ENCODE measurements around the gene KLF13. TPM values are rescaled to one million over a fixed set of nuclear protein-coding genes. Genes with fewer than 3 reads are reported as not detected.

Gene KLF13
- total RNA-seq, 1 experiment from 2014 or later, result 60.1 TPM

DNA sequence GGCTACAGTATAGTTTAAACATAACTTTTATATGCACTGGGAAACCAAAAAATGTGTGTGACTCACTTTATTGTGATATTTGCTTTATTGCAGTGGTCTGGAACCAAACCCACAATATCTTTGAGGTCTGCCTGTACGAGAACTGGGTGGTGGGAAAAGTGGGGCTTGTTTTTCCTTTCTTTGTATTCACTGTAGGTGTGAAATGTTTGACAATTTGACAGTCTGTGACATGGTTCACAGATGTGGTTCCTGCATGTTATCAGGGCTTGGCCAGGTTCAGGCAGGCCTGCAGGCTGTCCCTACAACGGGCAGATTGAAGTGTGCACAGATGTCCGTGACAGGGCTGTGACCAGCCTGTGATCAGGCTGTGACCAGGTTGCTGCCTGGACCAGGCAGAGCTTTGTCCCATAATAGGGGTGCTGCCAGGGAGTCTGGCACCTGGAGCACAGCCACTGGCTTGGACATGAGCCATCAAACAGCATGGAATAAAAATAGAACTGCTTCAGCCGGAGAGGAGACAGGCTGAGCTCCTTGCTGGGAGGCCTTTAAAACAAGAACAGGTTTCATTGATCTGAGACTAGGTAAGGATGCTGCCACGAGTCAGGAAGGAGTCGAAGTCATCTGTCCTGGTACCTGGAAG lies 61.0 kb downstream of the KLF13 start:
- Histone ChIP-seq H3K9me2 (ENCODE audit: insufficient read depth) (no peaks in the 10 kb centered on the region), H3K9ac (ENCODE audit: low read length) (no peak overlapping the region), H4K20me1 (ENCODE audit: insufficient read depth) (no peaks in the 10 kb centered on the region), H3K4me3 (replicated peaks in 1 of 2; ENCODE audit: low read depth in 1 of 2, low read length in 2 of 2) (no peak overlapping the region), H3K36me3 (ENCODE audit: control insufficient read depth in 1 of 2, insufficient read depth in 2 of 2, low read length in 2 of 2) (no peaks in the 10 kb centered on the region), H3K4me1 (ENCODE audit: control insufficient read depth in 1 of 2, insufficient read depth in 2 of 2, low read length in 2 of 2) (peaks cover 9 to 16% of the 10 kb centered on the region in 2 experiments), H3K27me3 (ENCODE audit: insufficient read depth, low read length) (no peaks in the 10 kb centered on the region), H3K79me2 (ENCODE audit: insufficient read depth, low read length) (no peaks in the 10 kb centered on the region), H3K9me3 (ENCODE audit: control insufficient read depth in 1 of 2, insufficient read depth in 1 of 2, low read depth in 1 of 2, low read length in 2 of 2) (no peaks in the 10 kb centered on the region), H3K27ac (ENCODE audit: low read depth, low read length) (no peak overlapping the region), H2AFZ (ENCODE audit: low read depth, low read length, poor library complexity, severe bottlenecking) (no peak overlapping the region), H3K4me2 (ENCODE audit: low read length) (peak overlapping the region; percentile 1; the same call in 1 of the 2 replicates)
- no peak for DNase-seq (ENCODE audit: low read depth, low spot score)
- RAD21 ChIA-PET (ENCODE audit: low non-redundant PET in 1 of 2, low total read pairs in 2 of 2, uncharacterized antibody in 2 of 2, unreplicated experiment in 2 of 2), result no interaction called here
- CTCF ChIA-PET, result no interaction called here
- ATAC-seq, result no peak
- intact Hi-C loops (cut with micrococcal nuclease), result no loop called here
- TF ChIP-seq, protein P1, sequence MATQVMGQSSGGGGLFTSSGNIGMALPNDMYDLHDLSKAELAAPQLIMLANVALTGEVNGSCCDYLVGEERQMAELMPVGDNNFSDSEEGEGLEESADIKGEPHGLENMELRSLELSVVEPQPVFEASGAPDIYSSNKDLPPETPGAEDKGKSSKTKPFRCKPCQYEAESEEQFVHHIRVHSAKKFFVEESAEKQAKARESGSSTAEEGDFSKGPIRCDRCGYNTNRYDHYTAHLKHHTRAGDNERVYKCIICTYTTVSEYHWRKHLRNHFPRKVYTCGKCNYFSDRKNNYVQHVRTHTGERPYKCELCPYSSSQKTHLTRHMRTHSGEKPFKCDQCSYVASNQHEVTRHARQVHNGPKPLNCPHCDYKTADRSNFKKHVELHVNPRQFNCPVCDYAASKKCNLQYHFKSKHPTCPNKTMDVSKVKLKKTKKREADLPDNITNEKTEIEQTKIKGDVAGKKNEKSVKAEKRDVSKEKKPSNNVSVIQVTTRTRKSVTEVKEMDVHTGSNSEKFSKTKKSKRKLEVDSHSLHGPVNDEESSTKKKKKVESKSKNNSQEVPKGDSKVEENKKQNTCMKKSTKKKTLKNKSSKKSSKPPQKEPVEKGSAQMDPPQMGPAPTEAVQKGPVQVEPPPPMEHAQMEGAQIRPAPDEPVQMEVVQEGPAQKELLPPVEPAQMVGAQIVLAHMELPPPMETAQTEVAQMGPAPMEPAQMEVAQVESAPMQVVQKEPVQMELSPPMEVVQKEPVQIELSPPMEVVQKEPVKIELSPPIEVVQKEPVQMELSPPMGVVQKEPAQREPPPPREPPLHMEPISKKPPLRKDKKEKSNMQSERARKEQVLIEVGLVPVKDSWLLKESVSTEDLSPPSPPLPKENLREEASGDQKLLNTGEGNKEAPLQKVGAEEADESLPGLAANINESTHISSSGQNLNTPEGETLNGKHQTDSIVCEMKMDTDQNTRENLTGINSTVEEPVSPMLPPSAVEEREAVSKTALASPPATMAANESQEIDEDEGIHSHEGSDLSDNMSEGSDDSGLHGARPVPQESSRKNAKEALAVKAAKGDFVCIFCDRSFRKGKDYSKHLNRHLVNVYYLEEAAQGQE (IDR thresholded peaks at IDR 0.05; ENCODE audit: low read depth), result no peak
- TF ChIP-seq YY1 (IDR thresholded peaks at IDR 0.05; ENCODE audit: extremely low read depth, insufficient replicate concordance, low read depth, low read length) (no peak), JUND (IDR thresholded peaks at IDR 0.05) (no peak), POLR2A (IDR thresholded peaks at IDR 0.05; ENCODE audit: borderline replicate concordance, extremely low read depth, insufficient read depth, insufficient read length) (no peak)
- TF ChIP-seq, protein P2, sequence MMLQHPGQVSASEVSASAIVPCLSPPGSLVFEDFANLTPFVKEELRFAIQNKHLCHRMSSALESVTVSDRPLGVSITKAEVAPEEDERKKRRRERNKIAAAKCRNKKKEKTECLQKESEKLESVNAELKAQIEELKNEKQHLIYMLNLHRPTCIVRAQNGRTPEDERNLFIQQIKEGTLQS (IDR thresholded peaks at IDR 0.05), result no peak
- TF ChIP-seq, protein P3, sequence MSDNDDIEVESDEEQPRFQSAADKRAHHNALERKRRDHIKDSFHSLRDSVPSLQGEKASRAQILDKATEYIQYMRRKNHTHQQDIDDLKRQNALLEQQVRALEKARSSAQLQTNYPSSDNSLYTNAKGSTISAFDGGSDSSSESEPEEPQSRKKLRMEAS (IDR thresholded peaks at IDR 0.05), result no peak
- POLR2A ChIA-PET, result no interaction called here
- BruUV-seq (replicated peaks), result no TSS peak

All from HCT116 (cell line).